ENCODE results near the gene ADAMTS13.

ADAMTS13 gene

DNA sequence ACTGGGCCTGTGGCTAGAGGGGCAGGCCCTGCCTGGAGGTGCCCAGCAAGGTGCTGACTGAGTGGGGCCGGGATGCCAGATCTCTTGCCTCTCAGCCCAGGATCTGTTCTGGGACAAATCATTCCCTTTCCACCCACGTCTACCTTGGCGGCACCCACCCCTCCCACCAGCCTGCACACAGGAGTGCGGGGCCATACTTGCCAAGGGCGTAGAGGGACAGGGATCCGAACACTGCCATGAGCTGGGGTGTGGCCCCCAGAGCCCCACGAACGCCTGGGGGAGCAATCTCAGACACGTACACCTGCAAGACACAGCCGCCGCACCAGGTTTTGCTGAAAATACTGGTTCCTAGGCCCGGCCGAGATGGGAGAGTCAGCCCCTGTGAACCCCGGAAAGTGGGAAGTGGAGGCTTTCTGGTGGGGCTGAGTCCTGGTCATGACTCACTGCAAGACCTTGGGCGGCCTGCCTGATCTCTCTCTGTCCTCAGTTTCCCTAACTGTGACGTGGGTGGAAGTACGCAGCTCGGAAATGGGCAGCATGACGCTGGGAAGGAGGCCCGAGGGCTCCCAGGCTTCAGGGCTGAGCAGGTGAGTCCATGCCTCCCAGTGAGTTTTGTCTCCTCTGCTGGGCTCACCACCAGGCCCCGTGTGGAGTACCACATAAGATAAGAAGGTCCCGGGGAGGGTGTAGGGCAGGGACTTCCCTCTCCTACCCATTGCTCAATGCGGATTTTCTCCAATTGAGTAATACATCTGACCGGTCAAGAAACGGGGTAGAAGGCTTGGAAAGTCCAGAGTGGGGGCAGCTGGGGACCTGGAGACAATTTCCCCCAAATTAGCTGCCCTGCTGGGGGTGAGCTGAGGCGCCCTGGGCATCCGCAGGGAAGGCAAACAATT is 54.1 kb downstream of the ADAMTS13 start:
- Mint-ChIP-seq H3K9me3 (no peaks in the 10 kb centered on the region), H3K27ac (no peak overlapping the region), H3K4me1 (peaks cover 5% of the 10 kb centered on the region), H3K36me3 (peaks cover 7% of the 10 kb centered on the region), H3K4me3 (no peak overlapping the region)
- no peak for ATAC-seq
- no peak for DNase-seq (ENCODE audit: low spot score in 2 of 2)

- Mint-ChIP-seq H3K9me3 (no peaks in the 10 kb centered on the region), H3K36me3 (peaks cover 7% of the 10 kb centered on the region), H3K27ac (no peak overlapping the region), H3K4me1 (peaks cover 5% of the 10 kb centered on the region), H3K4me3 (no peak overlapping the region)
- DNase-seq (ENCODE audit: low spot score in 2 of 2) = no peak
- ATAC-seq = no peak
These were observed 54.8 kb downstream of the ADAMTS13 start for GRCh38 chr9:133476941-133477340.

DNA sequence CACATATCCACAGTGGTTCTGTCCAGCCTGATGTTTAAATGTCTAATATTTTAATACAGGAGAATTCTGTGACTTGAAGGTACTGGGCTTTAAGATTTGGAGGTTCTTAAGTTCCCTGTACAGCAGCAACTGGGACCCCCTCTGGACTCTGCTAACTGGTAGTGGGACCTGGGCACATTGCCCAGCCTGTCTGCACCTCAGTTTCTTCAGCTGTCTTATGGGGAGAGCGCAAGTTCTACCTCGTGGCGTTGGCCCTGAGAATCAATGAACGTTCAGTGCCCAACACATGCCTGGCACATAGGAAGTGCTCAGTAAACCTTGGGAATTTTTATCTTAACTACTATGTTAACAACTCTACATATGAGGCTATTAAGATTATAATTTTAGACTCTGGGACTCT is 55.3 kb downstream of the ADAMTS13 start:
- Mint-ChIP-seq H3K4me1 (peaks cover 5% of the 10 kb centered on the region), H3K27ac (no peak overlapping the region), H3K4me3 (peak overlapping the region; percentile 69), H3K9me3 (no peaks in the 10 kb centered on the region), H3K36me3 (peaks cover 7% of the 10 kb centered on the region)
- no peak for DNase-seq (ENCODE audit: low spot score in 2 of 2)
- no peak for ATAC-seq

DNA sequence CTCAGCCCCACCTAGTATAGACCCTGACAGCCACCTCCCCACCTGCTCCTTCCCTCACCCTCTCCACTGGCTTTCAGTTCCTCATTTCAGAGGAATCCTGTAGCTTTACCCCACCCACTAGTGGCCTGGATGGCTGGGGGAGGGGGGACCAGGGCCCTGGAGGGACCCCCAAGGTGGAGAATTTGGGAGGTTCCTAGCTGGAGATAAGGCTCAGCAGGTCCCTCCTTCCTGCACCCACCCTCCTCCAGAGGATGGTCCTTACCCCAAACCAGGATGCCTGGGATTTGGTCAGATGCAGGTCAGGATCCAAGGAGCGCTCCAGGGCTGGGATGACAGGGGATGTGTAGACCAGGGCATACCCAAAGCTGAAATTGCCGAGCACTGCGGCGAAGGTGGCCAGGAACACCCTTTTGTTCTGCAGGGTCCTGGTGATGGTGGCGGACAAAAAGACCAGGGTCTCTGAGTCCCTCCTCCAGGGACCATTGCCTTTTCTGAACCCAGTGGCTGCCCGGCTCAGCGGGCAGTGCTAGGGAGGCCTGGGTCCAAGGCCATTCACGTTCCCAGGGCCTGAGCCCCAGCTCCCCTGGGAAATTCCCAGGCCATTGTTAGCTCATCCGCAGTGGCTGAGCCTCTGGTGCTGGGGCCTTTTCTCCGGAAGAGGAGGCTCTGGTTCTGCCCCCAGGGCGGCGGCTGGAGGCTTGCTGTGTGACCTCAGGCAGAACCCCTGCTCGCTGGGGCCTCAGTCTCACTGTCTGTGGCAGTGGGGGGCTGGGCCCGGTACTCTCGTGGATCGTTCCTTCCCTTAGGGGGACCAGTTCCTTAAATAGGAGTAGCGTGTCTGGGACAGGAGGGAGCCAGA is 56.1 kb downstream of the ADAMTS13 start:
- Mint-ChIP-seq H3K9me3 (no peaks in the 10 kb centered on the region), H3K4me1 (peaks cover 5% of the 10 kb centered on the region), H3K27ac (peak overlapping the region; percentile 37), H3K36me3 (peaks cover 7% of the 10 kb centered on the region), H3K4me3 (peak overlapping the region; percentile 69)
- peak; percentile 43 for ATAC-seq
- no peak for DNase-seq (ENCODE audit: low spot score in 2 of 2)

DNA sequence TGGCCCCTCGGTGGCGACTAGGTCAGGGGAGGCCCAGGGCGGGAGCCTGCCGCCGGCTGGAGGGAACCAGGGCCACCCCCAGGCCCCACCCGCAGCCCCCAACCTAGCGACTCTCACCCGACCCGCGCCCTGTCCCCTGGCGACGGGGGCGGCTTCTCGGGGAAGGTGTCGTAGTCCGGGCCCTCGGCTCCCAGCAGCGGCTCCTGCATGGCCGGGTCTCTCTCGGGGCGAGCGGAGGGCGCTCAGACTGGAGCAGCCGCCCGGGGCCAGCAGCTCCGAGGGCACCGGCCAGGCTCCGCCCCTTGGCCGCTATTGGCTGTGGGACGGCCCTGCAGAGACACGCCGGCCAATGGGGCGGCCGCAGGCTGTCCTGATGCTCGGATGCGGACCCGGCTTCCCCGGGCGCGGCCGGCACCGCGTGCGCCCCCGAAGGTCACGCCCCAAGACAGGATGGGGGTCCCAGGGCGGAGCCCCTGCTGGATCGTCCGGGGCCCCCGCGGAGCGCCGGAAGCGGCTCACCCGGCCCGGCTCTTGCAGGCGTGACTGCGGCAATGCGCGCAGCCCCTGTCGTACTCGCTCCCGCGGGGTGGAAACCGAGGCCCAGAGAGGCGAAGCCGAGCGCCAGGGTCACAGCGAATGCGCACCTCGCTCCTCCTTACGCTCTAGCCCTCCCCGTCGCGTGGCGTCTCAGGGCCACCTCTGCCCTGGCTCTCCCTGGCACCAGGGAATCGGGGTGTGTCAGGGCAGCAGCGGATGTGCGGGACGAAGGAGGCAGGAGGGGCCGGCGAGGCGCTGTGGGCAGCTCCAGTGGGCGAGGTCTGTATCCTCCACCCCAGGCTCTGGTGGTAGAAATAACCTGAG is 56.9 kb downstream of the ADAMTS13 start, which contains the start of gene SLC2A6:
TSS of gene SLC2A6 (minus strand) at position 249 of the 861 bp plus-strand sequence. CDS start at position 209, 40 bp downstream.
- Mint-ChIP-seq H3K27ac (peak within 1 kb of the TSS; percentile 37), H3K4me1 (peaks cover 5% of the 10 kb centered on the region), H3K4me3 (peak within 1 kb of the TSS; percentile 69), H3K9me3 (no peaks in the 10 kb centered on the region), H3K36me3 (peaks cover 7% of the 10 kb centered on the region)
- ATAC-seq (peak; percentile 98), DNase-seq (ENCODE audit: low spot score in 2 of 2) (peak; percentile 77 to 91)

DNA sequence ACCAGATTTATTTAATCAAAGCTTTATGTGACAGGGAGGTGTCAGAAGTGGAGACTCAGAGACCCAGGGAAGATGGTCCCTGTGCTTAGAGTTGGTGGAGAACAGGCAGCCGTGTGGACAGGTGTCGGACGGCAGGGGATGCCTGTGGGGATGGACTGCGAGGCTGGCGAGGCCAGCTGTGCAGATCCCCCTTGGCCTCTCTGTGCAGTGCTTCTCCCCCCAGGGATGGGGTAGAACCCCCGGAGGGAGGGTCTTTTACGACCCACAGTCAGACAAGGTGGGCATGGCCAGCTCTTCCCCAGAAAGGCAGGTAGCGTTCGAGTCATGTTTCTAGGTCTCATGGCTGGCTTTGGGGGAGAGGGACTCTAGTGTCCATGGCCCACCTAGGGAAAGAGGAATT is 61.4 kb downstream of the ADAMTS13 start:
- Mint-ChIP-seq H3K27ac (no peak overlapping the region), H3K36me3 (no peaks in the 10 kb centered on the region), H3K4me1 (no peaks in the 10 kb centered on the region), H3K4me3 (no peak overlapping the region), H3K9me3 (no peaks in the 10 kb centered on the region)
- DNase-seq (ENCODE audit: low spot score in 2 of 2) = no peak
- ATAC-seq = no peak

- no peak for ATAC-seq
- DNase-seq (ENCODE audit: low spot score in 2 of 2) = no peak
- Mint-ChIP-seq H3K36me3 (no peaks in the 10 kb centered on the region), H3K4me1 (no peaks in the 10 kb centered on the region), H3K9me3 (no peaks in the 10 kb centered on the region), H3K4me3 (no peak overlapping the region), H3K27ac (no peak overlapping the region)
These were observed 62.7 kb downstream of the ADAMTS13 start for GRCh38 chr9:133484671-133485437.

GRCh38 chr9:133485531-133486260 is 63.5 kb downstream of the ADAMTS13 start:
- H3K4me1 Mint-ChIP-seq = no peaks in the 10 kb centered on the region
- no peaks in the 10 kb centered on the region for H3K36me3 Mint-ChIP-seq
- DNase-seq (ENCODE audit: low spot score in 2 of 2) = no peak

GRCh38 chr9:133487331-133487725 is 65.2 kb downstream of the ADAMTS13 start:
- Mint-ChIP-seq H3K9me3 (no peaks in the 10 kb centered on the region), H3K4me3 (no peak overlapping the region), H3K4me1 (no peaks in the 10 kb centered on the region), H3K27ac (no peak overlapping the region), H3K36me3 (no peaks in the 10 kb centered on the region)
- no peak for ATAC-seq
- DNase-seq (ENCODE audit: low spot score in 2 of 2) = no peak

More at GRCh38 chr9:133485531-133486260, 63.5 kb downstream of the ADAMTS13 start:
- Mint-ChIP-seq H3K9me3 (no peaks in the 10 kb centered on the region), H3K27ac (no peak overlapping the region), H3K4me3 (peak overlapping the region; percentile 42)
- peak; percentile 58 for ATAC-seq

GRCh38 chr9:133488686-133489252 is 66.6 kb downstream of the ADAMTS13 start:
- H3K4me3 Mint-ChIP-seq = no peak overlapping the region
- no peaks in the 10 kb centered on the region for H3K4me1 Mint-ChIP-seq
- DNase-seq (ENCODE audit: low spot score in 2 of 2) (no peak), ATAC-seq (no peak)
- H3K27ac Mint-ChIP-seq = no peak overlapping the region
- no peaks in the 10 kb centered on the region for H3K9me3 Mint-ChIP-seq
- no peaks in the 10 kb centered on the region for H3K36me3 Mint-ChIP-seq

DNA sequence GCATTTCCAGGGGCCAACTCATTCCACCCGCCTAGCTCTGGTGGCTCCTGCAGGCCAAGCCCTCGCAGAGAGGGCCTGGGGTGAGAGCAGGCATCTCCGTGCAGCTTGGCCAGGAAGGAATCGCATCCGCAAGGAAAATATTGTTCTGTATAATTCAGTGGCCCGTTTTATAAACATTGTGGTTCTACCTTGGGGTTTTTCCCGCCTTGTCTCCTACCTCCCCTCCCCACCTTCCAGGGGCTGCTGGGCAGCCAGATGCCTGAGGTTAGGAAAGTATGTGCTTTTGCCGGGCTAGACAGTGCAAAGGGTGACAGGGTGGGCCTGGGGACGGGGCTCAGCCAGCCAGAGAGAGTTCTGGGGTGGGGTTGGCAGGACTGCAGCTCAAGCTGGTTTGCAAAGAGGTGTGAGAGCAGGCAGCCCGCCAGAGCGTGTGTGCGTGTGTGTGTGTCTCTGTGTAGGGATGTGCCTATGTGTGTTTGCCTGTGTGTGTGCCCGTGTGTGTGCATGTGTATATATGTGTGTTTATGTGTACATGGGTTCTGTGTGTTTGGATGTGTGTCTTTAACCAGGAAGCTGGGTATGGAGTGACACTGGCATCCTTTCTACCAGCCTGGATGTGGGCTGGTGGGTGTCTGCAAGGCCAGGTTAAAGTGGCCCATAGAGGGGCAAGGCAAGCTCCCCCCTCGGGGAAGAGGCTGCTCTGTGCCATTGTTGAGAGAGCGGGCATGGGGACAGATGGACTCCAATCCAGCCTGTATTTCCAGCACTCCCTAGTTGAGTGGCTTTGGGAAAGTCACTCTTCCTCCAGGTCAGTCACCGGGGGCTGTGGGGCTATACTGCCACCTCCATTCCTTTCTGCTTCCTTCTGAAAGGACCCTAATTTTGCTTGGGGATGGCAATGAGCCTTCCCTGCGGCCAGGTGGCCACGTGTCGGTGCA is 67.4 kb downstream of the ADAMTS13 start:
- no peak for DNase-seq (ENCODE audit: low spot score in 2 of 2)
- Mint-ChIP-seq H3K4me3 (no peak overlapping the region), H3K4me1 (no peaks in the 10 kb centered on the region), H3K27ac (no peak overlapping the region), H3K9me3 (no peaks in the 10 kb centered on the region), H3K36me3 (no peaks in the 10 kb centered on the region)
- ATAC-seq = no peak

GRCh38 chr9:133490201-133490681 is 68.1 kb downstream of the ADAMTS13 start:
- H3K9me3 Mint-ChIP-seq = no peaks in the 10 kb centered on the region

More at GRCh38 chr9:133490201-133490681, 68.1 kb downstream of the ADAMTS13 start:
- ATAC-seq = no peak
- H3K4me1 Mint-ChIP-seq = no peaks in the 10 kb centered on the region
- no peaks in the 10 kb centered on the region for H3K36me3 Mint-ChIP-seq
- H3K27ac Mint-ChIP-seq = no peak overlapping the region
- no peak for DNase-seq (ENCODE audit: low spot score in 2 of 2)
- no peak overlapping the region for H3K4me3 Mint-ChIP-seq
